SJSA1 (cell line): Measurements from ENCODE around the gene HYDIN. TPM values are rescaled to one million over a fixed set of nuclear protein-coding genes. Genes with fewer than 3 reads are reported as not detected.

ENCODE experiments used
- DNase-seq, 2 experiments: peaks; one replicate each; pipeline ENCODE4 v3.0.0-alpha.2; 2015 to 2020; ENCODE audit warnings: low spot score in 2 of 2, low read depth in 1 of 2
- H3K27ac ChIP-seq: fragments of 250-450 bp; sonication (Bioruptor Pico); 2 replicates; pipeline ENCODE4 v1.5.1; 2020; ENCODE audit warnings: mild to moderate bottlenecking, moderate library complexity
- H3K27me3 ChIP-seq: fragments of 250-450 bp; sonication (Bioruptor Pico); replicated peaks from 2 replicates; pipeline ENCODE4 v1.5.1; 2020; ENCODE audit warnings: mild to moderate bottlenecking, moderate library complexity
- H3K36me3 ChIP-seq: fragments of 250-450 bp; sonication (Bioruptor Pico); 2 replicates; pipeline ENCODE4 v1.5.1; 2020; ENCODE audit warnings: mild to moderate bottlenecking
- H3K4me1 ChIP-seq: fragments of 250-450 bp; sonication (Bioruptor Pico); replicated peaks from 2 replicates; pipeline ENCODE4 v1.6.1; 2021; ENCODE audit warnings: mild to moderate bottlenecking
- H3K4me3 ChIP-seq: fragments of 250-450 bp; sonication (Bioruptor Pico); 2 replicates; pipeline ENCODE4 v1.5.1; 2020; ENCODE audit warnings: mild to moderate bottlenecking
- H3K9me3 ChIP-seq: fragments of 250-450 bp; sonication (Bioruptor Pico); replicated peaks from 2 replicates; pipeline ENCODE4 v1.5.1; 2020; ENCODE audit warnings: mild to moderate bottlenecking
- total RNA-seq: library from RNA; depleted of rRNA; stranded (reverse); fragments of >200 nt; shearing (Covaris generic); gene quantifications from 2 replicates; pipeline ENCODE4 v1.2.3, GENCODE V29; 2014; rRNA removed

The HYDIN gene
- total RNA-seq, 1 experiment from 2014 or later = 0.16 TPM

- Histone ChIP-seq H3K4me3 (no peak overlapping the region), H3K27me3 (no peaks in the 10 kb centered on the region)
- no peak for DNase-seq
Observed at GRCh38 chr16:70769761-70770160, 460.8 kb downstream of the HYDIN start.

GRCh38 chr16:70769131-70769530, 461.4 kb downstream of the HYDIN start:
- no peak for DNase-seq
- H3K4me1 ChIP-seq = peaks cover 13% of the 10 kb centered on the region
- H3K36me3 ChIP-seq = peaks cover 20% of the 10 kb centered on the region
- no peak overlapping the region for H3K4me3 ChIP-seq
- no peak overlapping the region for H3K27ac ChIP-seq
- no peaks in the 10 kb centered on the region for H3K27me3 ChIP-seq
- H3K9me3 ChIP-seq = no peaks in the 10 kb centered on the region

More at GRCh38 chr16:70769761-70770160, 460.8 kb downstream of the HYDIN start:
- Histone ChIP-seq H3K27ac (no peak overlapping the region), H3K9me3 (no peaks in the 10 kb centered on the region), H3K4me1 (peaks cover 13% of the 10 kb centered on the region), H3K36me3 (peaks cover 20% of the 10 kb centered on the region)

- Histone ChIP-seq H3K36me3 (peaks cover 18% of the 10 kb centered on the region), H3K27me3 (no peaks in the 10 kb centered on the region), H3K4me3 (no peak overlapping the region), H3K4me1 (peaks cover 13% of the 10 kb centered on the region), H3K9me3 (no peaks in the 10 kb centered on the region), H3K27ac (peak overlapping the region; percentile 19; the same call in 1 of the 2 replicates)
- DNase-seq = no peak
Observed at GRCh38 chr16:70768203-70768580, 462.3 kb downstream of the HYDIN start.

- H3K4me1 ChIP-seq = peaks cover 13% of the 10 kb centered on the region
- peaks cover 18% of the 10 kb centered on the region for H3K36me3 ChIP-seq
- no peaks in the 10 kb centered on the region for H3K27me3 ChIP-seq
- no peak overlapping the region for H3K4me3 ChIP-seq
- no peaks in the 10 kb centered on the region for H3K9me3 ChIP-seq
- no peak for DNase-seq
- peak overlapping the region; percentile 19; the same call in 1 of the 2 replicates for H3K27ac ChIP-seq
Observed at GRCh38 chr16:70767377-70768202, 462.9 kb downstream of the HYDIN start.

GRCh38 chr16:70766658-70767057, 463.9 kb downstream of the HYDIN start:
- no peaks in the 10 kb centered on the region for H3K9me3 ChIP-seq

GRCh38 chr16:70766176-70766575, 464.3 kb downstream of the HYDIN start:
- no peaks in the 10 kb centered on the region for H3K9me3 ChIP-seq
- peaks cover 19% of the 10 kb centered on the region for H3K36me3 ChIP-seq
- H3K27ac ChIP-seq = no peak overlapping the region
- H3K4me3 ChIP-seq = no peak overlapping the region
- peaks cover 18% of the 10 kb centered on the region for H3K4me1 ChIP-seq
- no peak for DNase-seq
- no peaks in the 10 kb centered on the region for H3K27me3 ChIP-seq

More at GRCh38 chr16:70766658-70767057, 463.9 kb downstream of the HYDIN start:
- Histone ChIP-seq H3K4me3 (no peak overlapping the region), H3K27ac (no peak overlapping the region), H3K27me3 (no peaks in the 10 kb centered on the region), H3K36me3 (peaks cover 21% of the 10 kb centered on the region), H3K4me1 (peaks cover 15% of the 10 kb centered on the region)
- no peak for DNase-seq

- no peak for DNase-seq
- H3K27ac ChIP-seq = no peak overlapping the region
- no peak overlapping the region for H3K4me3 ChIP-seq
- H3K27me3 ChIP-seq = no peaks in the 10 kb centered on the region
- peaks cover 12% of the 10 kb centered on the region for H3K36me3 ChIP-seq
- peaks cover 21% of the 10 kb centered on the region for H3K4me1 ChIP-seq
- H3K9me3 ChIP-seq = no peaks in the 10 kb centered on the region
Observed at GRCh38 chr16:70765491-70765890, 465.0 kb downstream of the HYDIN start.

- Histone ChIP-seq H3K36me3 (peaks cover 16% of the 10 kb centered on the region; the same call in 1 of the 2 replicates), H3K4me3 (no peak overlapping the region), H3K4me1 (peaks cover 30% of the 10 kb centered on the region), H3K9me3 (no peaks in the 10 kb centered on the region), H3K27ac (no peak overlapping the region), H3K27me3 (no peaks in the 10 kb centered on the region)
- DNase-seq = no peak
Observed at GRCh38 chr16:70764632-70765031, 465.9 kb downstream of the HYDIN start.

- no peak for DNase-seq
- H3K27me3 ChIP-seq = no peaks in the 10 kb centered on the region
- H3K27ac ChIP-seq = no peak overlapping the region
- no peak overlapping the region for H3K4me3 ChIP-seq
- H3K36me3 ChIP-seq = peaks cover 36% of the 10 kb centered on the region
- H3K4me1 ChIP-seq = peaks cover 22% of the 10 kb centered on the region
- no peaks in the 10 kb centered on the region for H3K9me3 ChIP-seq
Observed at GRCh38 chr16:70760221-70760620, 470.3 kb downstream of the HYDIN start.

- Histone ChIP-seq H3K36me3 (peaks cover 36% of the 10 kb centered on the region), H3K4me3 (no peak overlapping the region), H3K9me3 (no peaks in the 10 kb centered on the region), H3K27me3 (no peaks in the 10 kb centered on the region), H3K4me1 (peaks cover 22% of the 10 kb centered on the region), H3K27ac (no peak overlapping the region)
- DNase-seq = no peak
Observed at GRCh38 chr16:70759666-70760065, 470.9 kb downstream of the HYDIN start.

GRCh38 chr16:70758786-70759185, 471.7 kb downstream of the HYDIN start:
- Histone ChIP-seq H3K4me3 (no peak overlapping the region), H3K27ac (no peak overlapping the region), H3K36me3 (peaks cover 38% of the 10 kb centered on the region), H3K27me3 (no peaks in the 10 kb centered on the region), H3K4me1 (peaks cover 22% of the 10 kb centered on the region), H3K9me3 (no peaks in the 10 kb centered on the region)
- DNase-seq = no peak

Other genes with a start within 250 kb of the HYDIN start
- 17.0 and 31.2 TPM in 2 replicates for gene CMTR2, start 58.7 kb upstream of the HYDIN start, total RNA-seq
- gene CALB2, start 128.0 kb upstream of the HYDIN start, total RNA-seq = 50.4 and 55.0 TPM in 2 replicates
- not detected in 2 replicates for gene TLE7, start 211.3 kb upstream of the HYDIN start, total RNA-seq
- 8.6 and 17.6 TPM in 2 replicates for gene ZNF23, start 231.5 kb upstream of the HYDIN start, total RNA-seq